ENCODE results near the gene MAPK11.

The MAPK11 gene

GRCh38 chr22:50232481-50233151 is 37.6 kb downstream of the MAPK11 start:
- DNase-seq (ENCODE audit: extremely low read depth, low read depth): no peak
- no peak for TF ChIP-seq CTCF (IDR thresholded peaks at IDR 0.05; ENCODE audit: low read depth, low read length, missing control alignments)
- no peak overlapping the region for H3K4me3 ChIP-seq (replicated peaks; ENCODE audit: low read depth, low read length)

GRCh38 chr22:50229370-50229769 is 40.8 kb downstream of the MAPK11 start:
- no peak for TF ChIP-seq CTCF (IDR thresholded peaks at IDR 0.05; ENCODE audit: low read depth, low read length, missing control alignments)
- H3K4me3 ChIP-seq (replicated peaks; ENCODE audit: low read depth, low read length): no peak overlapping the region
- no peak for DNase-seq (ENCODE audit: extremely low read depth, low read depth)

GRCh38 chr22:50228366-50228765 is 41.8 kb downstream of the MAPK11 start:
- TF ChIP-seq CTCF (IDR thresholded peaks at IDR 0.05; ENCODE audit: low read depth, low read length, missing control alignments): no peak
- H3K4me3 ChIP-seq (replicated peaks; ENCODE audit: low read depth, low read length): no peak overlapping the region
- DNase-seq (ENCODE audit: extremely low read depth, low read depth): no peak

DNA sequence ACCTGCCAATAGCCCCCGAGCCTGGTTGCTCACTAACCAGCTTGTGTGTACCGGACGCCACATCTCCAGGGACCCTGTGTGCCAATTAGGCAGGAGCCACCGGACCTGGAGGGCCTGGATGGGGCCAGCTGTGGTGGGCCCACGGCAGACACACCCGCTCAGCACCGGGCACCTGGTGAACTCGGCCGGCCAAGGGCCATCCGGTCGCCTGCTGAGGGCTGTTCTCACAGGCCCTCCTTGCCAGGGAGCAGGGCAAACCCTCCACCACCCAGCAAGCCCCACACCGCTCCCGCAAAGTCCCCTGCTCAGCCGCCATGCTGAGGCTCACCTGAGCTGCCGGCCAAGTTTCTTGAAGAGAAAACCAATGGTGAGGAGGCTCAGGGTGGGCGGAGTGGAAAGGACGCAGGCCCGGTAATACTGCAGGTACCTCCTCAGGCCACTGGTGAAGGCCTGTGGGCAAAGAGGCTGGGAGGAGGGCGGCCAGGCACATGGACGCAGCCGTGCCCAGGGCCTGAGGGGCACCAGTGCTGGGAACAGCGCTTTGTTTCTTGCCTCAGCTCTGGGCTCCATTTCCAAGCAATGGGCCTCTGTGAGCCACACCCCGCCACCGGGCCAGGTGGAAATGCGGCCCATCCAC is 42.5 kb downstream of the MAPK11 start:
- no peak for DNase-seq (ENCODE audit: extremely low read depth, low read depth)
- H3K4me3 ChIP-seq (replicated peaks; ENCODE audit: low read depth, low read length): no peak overlapping the region
- no peak for TF ChIP-seq CTCF (IDR thresholded peaks at IDR 0.05; ENCODE audit: low read depth, low read length, missing control alignments)

GRCh38 chr22:50226875-50227165 is 43.4 kb downstream of the MAPK11 start:
- DNase-seq (ENCODE audit: extremely low read depth, low read depth): no peak
- no peak for TF ChIP-seq CTCF (IDR thresholded peaks at IDR 0.05; ENCODE audit: low read depth, low read length, missing control alignments)
- no peak overlapping the region for H3K4me3 ChIP-seq (replicated peaks; ENCODE audit: low read depth, low read length)

- TF ChIP-seq CTCF (IDR thresholded peaks at IDR 0.05; ENCODE audit: low read depth, low read length, missing control alignments): no peak
- no peak overlapping the region for H3K4me3 ChIP-seq (replicated peaks; ENCODE audit: low read depth, low read length)
- DNase-seq (ENCODE audit: extremely low read depth, low read depth): no peak
Observed at GRCh38 chr22:50226063-50226874, 43.9 kb downstream of the MAPK11 start.

Data from HFF-Myc (cell line).